Tibial artery (tissue), 4 donors: ENCODE measurements around the gene CSAG1.
A peak's percentile ranks its signal among the peaks of the same experiment; 100 is the strongest.
"Not testable (repeated sequence)": the region's sequence is repeated elsewhere in the genome, so short reads cannot be mapped to it uniquely, and the experiment has no call there.

Experiments used
- DNase-seq, 2 donors: peaks; one replicate each; pipeline ENCODE4 v3.0.0-alpha.2; 2019
- H3K27ac ChIP-seq, 2 donors: fragments of 200-600 bp; sonication (generic) in 1 of 2; 1 replicate in 1 of 2; 2 replicates in 1 of 2; pipeline ENCODE4 v1.5.1; 2018 to 2019; ENCODE audit warnings: mild to moderate bottlenecking in 1 of 2
- H3K27me3 ChIP-seq, 2 donors: fragments of 200-600 bp; sonication (generic) in 1 of 2; one replicate each; pipeline versions ENCODE4 v1.5.1 to v1.6.0; 2016 to 2019
- H3K36me3 ChIP-seq, 3 donors: fragments of 200-600 bp; sonication (generic) in 2 of 3; one replicate each; pipeline ENCODE4 v1.5.1; 2016 to 2019; ENCODE audit warnings: mild to moderate bottlenecking in 2 of 3
- H3K4me1 ChIP-seq, 4 donors: fragments of 200-600 bp; sonication (generic) in 2 of 4; 1 replicate in 3 of 4; 2 replicates in 1 of 4; pipeline ENCODE4 v1.5.1; 2016 to 2019
- H3K4me3 ChIP-seq, 2 donors: fragments of 200-600 bp; sonication (generic) in 1 of 2; 1 replicate in 1 of 2; 2 replicates in 1 of 2; pipeline ENCODE4 v1.5.1; 2018 to 2019; ENCODE audit warnings: mild to moderate bottlenecking in 2 of 2
- H3K9me3 ChIP-seq, 3 donors: fragments of 200-600 bp; sonication (generic) in 1 of 3; one replicate each; pipeline ENCODE4 v1.5.1; 2016 to 2019
- intact Hi-C: fragments of 100-400 bp; cut with DNase I; formaldehyde crosslinking; loops from one replicate; pipeline ENCODE4 v1.15.0; 2023; ENCODE audit warnings: low total_unique reads

Gene CSAG1

DNA sequence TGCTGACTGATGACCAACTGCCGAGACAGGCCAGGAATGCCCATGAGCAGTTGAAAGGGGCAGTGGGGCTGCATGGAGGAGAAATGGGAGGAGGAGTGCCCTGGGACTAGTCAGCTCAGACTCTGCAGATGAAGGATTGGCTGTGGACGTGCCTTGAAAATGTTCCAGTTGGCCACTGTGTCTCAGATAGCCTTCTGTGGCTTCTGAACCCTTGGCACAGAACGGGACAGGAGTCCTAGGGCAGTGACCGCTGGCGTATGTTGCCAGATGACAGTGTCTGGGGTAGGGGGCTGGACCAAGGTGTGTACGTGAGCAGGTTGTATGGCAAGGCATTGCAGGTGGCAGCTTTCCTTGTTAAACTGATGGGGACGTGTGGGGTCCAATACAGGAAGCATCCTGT is 27.0 kb downstream of the CSAG1 start:
- H3K36me3 ChIP-seq, H3K4me3 ChIP-seq, H3K27me3 ChIP-seq, H3K4me1 ChIP-seq, H3K27ac ChIP-seq, H3K9me3 ChIP-seq, intact Hi-C loops, DNase-seq: not testable (repeated sequence)

DNA sequence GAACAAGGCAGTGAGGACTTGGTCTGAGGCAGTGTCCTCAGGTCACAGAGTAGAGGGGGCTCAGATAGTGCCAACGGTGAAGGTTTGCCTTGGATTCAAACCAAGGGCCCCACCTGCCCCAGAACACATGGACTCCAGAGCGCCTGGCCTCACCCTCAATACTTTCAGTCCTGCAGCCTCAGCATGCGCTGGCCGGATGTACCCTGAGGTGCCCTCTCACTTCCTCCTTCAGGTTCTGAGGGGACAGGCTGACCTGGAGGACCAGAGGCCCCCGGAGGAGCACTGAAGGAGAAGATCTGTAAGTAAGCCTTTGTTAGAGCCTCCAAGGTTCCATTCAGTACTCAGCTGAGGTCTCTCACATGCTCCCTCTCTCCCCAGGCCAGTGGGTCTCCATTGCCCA is 33.1 kb downstream of the CSAG1 start:
- H3K27me3 ChIP-seq, H3K4me1 ChIP-seq, H3K27ac ChIP-seq, H3K4me3 ChIP-seq, intact Hi-C loops, H3K36me3 ChIP-seq, H3K9me3 ChIP-seq: not testable (repeated sequence)
- DNase-seq, result peak in 1 of 2 donors; percentile 28

DNA sequence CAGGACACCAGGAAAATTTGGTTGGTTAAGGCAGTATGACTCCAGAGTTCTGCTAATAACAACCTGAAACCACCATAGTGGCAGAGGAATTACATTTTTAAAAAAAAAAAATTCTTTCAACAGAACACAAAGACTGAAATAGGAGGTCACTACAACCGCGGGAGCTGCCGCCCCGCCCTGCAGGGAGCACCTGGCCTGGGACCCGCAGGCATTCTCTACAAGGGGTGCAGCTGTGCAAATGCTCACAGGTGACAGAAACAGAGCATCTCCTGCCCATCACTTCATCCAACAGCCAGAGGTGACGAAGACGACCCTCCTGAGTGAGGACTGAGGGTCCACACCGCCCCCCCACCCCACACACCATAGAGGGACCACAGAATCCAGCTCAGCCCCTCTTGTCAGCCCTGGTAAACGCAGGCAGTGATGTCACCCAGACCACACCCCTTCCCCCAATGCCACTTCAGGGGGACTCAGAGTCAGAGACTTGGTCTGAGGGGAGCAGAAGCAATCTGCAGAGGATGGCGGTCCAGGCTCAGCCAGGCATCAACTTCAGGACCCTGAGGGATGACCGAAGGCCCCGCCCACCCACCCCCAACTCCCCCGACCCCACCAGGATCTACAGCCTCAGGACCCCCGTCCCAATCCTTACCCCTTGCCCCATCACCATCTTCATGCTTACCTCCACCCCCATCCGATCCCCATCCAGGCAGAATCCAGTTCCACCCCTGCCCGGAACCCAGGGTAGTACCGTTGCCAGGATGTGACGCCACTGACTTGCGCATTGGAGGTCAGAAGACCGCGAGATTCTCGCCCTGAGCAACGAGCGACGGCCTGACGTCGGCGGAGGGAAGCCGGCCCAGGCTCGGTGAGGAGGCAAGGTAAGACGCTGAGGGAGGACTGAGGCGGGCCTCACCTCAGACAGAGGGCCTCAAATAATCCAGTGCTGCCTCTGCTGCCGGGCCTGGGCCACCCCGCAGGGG is 35.3 kb downstream of the CSAG1 start, which contains the start of gene MAGEA3:
TSS of gene MAGEA3 (plus strand) at position 843 of the 980 bp plus-strand sequence. CDS start 2,039 bp downstream, outside the sequence.
- H3K9me3 ChIP-seq, DNase-seq, H3K4me3 ChIP-seq, intact Hi-C loops, H3K36me3 ChIP-seq, H3K27me3 ChIP-seq, H3K4me1 ChIP-seq, H3K27ac ChIP-seq: not testable (repeated sequence)

DNA sequence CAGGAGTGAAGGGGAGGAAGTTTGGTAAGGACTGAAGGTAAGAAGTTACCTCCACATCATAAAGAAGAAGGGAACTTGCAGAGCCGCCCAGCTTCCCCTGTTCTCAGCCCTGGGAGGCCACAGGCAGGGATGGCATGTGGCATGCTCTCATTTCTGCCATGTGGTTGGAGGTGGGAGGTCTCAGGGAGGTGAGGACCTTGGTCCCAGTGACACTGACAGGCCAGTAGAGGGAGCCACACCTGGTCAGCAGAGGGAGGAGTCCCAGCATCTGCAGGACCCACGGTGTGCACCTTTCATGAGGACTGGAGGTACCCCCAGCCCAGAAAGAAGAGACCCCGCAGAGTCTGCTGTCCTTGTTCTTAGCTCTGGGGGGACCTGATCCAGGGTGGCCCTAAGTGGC is 52.5 kb downstream of the CSAG1 start:
- intact Hi-C loops, H3K4me3 ChIP-seq, H3K9me3 ChIP-seq, H3K27me3 ChIP-seq, H3K36me3 ChIP-seq, H3K4me1 ChIP-seq, H3K27ac ChIP-seq, DNase-seq: not testable (repeated sequence)
